Activated CD4-positive, alpha-beta T cell treated with anti-CD3 and anti-CD28 coated beads for 24 hours (primary cell): ENCODE measurements around the gene HOXA10.

Experiments
- DNase-seq, 2 donors: peaks; one replicate each; pipeline ENCODE4 v3.0.0-alpha.2; 2020; ENCODE audit warnings: low read depth in 2 of 2

HOXA10 gene

GRCh38 chr7:27203964-27204594 lies 30.0 kb upstream of the HOXA10 start:
- no peak for DNase-seq

DNA sequence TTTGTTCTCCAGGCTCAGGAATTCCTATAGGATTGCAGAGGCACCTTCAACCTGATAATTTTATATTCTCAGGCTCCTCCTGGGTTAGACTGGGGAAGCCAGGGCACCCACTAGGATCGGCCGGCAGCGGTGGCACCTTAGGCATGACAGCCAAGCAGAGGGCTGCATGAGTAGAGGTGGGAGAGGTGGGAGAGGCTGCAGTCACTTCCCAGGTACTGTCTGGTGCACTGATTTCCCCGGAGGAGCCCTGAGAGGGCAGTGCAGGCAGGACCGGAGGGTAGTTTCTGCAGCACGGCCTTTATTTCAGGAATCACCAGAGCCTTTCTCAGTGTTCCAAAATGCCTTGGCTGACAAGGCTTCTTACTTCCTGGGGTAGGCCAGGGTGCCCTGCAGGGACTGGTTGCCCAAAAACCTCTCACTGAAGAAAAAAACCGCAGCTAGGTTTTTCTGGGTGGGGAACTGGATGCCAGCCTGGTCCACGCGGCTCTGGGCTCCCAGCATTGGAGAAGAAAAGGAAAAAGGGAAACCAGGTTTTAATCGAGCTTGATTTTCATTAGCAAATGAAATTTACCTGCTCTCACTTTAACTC lies 29.3 kb upstream of the HOXA10 start:
- DNase-seq = no peak

DNA sequence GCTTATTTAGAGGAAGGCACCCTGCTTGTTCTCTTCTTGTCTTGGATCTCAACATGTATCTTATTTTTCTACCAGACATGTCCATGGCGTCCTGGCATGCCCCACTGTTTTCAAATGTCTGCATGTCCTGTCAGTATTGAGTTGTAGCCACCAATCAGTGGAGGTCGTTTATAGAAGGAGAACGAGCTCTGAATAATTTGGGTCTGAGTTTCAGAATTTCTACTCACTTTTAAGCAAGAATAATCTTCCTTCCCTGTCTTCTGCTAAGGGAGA lies 28.7 kb upstream of the HOXA10 start:
- no peak for DNase-seq

DNA sequence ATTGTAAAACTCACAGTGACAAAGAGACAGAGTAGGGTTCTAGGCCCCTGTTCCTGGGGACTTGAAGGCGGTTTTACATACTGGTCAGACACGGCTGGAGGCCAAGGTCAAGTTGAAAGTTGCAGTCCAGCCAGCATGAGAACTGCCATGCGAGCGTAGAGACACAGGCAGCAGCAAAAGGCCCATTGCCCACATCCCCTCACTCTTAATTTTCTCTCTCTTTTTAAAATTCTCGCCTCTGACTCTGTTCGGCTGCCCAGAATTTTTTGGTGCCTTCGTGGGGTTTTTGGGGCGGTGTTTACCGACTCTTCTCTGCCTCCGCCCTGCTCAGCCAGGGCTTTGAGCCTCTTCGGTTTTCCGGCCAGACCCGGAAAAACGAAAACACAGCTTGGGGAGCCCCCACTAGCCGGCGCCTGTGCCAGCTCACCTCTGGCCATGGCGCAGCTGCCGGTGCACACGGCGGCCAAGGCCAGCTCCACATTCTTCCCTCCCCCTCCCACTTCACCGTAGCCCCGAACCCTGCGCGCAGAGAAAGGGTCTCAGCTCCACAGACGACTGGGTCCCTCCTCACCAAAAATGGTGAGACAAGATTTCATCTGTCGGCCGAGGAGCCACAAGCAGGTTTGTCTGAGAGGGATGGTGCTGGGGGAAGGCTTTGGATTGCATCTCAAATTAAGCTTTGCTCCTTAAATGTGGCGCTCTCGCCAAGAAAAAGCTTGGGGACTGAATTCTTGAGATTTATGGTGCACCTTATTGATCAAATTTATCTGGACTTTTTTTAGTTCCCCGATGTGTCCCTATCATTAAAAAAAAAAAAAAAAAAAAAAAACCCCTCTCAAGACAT lies 28.1 kb upstream of the HOXA10 start:
- no peak for DNase-seq

- no peak for DNase-seq
These were observed 27.5 kb upstream of the HOXA10 start for GRCh38 chr7:27201580-27202017.

GRCh38 chr7:27200761-27201579 lies 26.9 kb upstream of the HOXA10 start:
- no peak for DNase-seq

DNA sequence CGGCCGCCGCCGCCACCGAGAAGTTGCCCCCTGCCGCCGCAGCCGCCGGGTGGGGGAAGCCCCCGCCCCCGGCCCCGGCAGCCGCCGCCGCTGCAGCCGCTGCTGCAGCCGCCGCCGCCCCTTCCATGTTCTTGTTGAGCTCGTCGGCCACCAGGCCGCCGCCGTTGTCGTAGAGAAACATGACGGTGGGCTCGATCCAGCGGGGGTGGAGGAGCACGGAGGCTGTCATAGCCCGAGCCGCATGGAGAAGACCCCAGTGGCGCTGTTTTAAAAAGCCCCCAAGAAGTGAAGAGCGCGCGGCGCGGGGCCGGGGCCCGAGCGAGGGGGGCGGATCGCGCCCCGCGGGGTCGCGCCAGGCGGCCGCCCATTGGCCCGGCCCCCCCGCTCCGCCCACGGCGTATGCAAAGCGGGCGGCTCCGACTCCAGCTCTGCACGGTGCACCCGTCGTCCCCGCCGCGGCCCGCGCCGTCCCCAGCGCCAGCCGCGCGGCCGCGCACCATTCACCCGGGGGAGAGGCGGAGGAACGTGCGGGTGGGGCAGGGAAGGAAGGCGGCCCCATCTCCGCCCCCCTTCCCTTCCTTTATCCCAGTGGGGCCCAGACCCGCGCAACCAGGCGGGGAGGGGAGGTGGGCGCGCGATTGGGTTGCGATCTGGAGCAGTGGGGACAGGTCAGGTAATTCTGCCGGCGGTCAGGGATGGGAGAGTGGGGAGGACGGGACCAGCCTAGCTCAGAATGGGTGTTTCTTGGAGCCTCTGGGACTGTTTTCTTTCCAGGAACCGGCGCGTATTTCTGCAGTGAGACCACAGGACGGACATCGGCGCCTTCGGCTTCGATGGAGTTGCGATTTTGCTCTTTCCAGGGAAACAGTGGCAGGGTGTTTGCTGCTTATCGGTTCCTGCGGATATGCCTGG lies 26.0 kb upstream of the HOXA10 start, which contains the start of gene HOXA13:
HOXA13 (minus strand) TSS at position 243 of the 912 bp plus-strand sequence; CDS start at position 229, 14 bp downstream.
- no peak for DNase-seq

- DNase-seq = no peak
These were observed 25.0 kb upstream of the HOXA10 start for GRCh38 chr7:27198871-27199801.

GRCh38 chr7:27198138-27198841 lies 24.2 kb upstream of the HOXA10 start:
- DNase-seq = no peak

GRCh38 chr7:27197137-27198042 lies 23.3 kb upstream of the HOXA10 start:
- DNase-seq = no peak

GRCh38 chr7:27196287-27196767 lies 22.2 kb upstream of the HOXA10 start:
- DNase-seq = peak; percentile 80 to 83

DNA sequence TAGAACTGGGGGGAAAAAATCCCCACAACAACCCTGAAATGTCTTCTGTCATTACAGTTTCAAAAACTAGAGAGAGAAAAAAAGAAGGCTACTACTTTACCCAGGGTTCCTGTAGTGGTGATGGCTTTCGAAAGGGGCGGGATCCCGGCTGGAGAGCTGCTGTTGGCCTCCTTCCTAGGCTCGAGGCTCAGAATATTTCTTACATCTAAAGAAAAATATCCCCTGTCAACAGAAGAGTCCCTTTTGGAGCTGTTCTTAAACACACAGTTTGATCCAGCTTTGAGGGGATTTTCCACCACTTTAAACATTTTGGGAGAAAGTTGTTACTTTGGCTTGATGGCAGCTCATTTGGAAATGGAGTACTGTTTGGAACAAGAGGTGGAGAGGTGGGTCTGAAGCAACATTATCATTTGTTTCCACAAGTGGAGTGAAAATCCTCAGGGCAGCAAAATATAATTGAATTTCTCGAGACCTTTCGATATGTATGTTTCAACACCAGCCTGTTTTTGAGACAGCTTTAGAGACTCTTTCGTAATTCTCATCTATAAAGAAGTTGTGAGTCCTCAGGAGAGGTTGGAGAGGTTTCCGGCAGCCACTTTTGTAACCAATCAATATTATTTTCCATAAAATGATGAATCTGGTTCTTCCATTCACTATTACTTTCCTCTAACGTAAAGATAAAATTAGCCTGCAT lies 20.7 kb upstream of the HOXA10 start:
- no peak for DNase-seq

DNA sequence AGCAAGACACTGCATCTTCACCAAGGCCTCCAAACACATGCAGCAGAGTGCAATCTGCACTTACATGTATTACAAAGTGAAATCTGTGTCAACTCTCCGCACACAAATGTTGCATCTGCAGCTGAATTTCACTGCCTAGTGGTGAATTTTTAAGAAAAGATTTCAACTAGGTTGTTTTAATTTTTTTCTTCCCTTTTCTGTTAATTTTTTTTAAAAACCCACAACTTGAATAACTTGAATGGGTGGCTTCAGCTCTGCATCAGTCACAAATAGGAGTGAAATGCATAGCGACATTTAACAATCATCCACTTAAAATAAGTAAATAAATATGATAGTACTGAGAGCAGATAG lies 19.9 kb upstream of the HOXA10 start:
- DNase-seq = no peak

DNA sequence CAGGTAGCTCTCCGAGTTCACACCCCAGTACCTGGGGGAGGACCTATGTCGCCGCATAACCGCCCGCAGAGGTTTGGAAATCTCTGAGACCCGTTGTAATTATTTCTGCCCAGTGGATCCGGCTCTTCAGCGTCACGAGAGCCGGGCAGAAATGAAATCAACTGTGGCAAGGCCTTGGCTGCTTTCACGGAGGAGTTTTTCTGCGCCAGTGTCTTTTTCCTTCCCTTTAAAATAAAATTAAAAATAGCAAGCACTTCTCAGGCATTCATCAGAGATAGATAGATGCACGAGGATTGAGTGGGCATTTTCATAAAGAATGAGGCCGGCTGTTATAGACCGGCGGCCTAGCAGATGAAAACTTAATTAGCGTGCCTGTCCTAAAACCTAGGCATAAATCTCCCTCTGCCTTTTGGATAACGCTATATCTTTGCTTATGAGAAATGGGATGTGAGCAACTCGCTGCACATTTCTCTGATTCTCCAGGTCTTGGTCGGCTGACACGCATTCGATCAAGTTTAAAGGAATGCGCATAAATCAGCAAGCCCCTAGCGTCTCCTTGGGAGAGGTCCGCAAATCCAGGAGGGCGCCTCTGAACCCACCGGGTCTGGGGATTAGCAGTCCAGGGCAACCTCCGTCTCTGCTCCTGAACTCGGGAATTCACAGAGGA lies 19.3 kb upstream of the HOXA10 start:
- DNase-seq = no peak

DNA sequence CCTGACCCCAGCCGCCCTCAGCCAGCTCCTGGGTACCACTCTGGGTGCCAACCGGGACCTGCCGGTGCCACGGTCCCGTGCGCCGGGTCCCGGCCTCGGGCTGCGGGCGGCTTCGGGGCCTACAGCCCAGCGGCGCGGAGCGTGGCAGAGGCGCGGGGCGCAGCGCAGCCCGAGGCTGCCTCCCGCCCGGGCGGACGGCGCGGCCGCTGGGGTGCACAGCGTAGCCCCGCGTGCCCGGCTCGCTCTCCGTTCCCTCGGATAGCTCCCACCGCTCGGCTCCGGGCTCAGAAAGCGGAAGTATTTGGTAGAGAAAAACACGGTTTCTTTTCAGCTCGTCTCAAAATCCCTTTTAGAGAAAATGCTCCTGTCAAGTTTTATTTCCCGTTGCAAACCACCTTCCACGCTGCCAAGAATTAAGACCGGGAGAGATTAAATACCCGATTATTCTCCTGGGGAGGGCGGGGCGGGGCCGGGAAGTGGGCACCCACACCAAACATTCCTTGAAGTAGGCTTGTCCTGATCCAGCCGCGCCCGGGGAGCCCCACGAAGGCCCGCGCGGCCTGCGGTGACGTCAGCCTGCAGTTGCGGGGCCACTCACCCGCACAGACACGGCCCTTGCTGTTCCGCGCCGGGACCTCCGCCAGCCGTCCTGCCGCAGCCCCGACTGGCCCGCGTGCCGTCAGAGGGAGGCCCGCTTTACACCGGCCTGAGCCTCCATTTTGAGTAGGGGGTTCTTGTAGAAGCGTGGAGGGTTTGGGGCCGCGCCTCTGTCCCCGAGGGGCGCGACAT lies 18.6 kb upstream of the HOXA10 start:
- DNase-seq = no peak

DNA sequence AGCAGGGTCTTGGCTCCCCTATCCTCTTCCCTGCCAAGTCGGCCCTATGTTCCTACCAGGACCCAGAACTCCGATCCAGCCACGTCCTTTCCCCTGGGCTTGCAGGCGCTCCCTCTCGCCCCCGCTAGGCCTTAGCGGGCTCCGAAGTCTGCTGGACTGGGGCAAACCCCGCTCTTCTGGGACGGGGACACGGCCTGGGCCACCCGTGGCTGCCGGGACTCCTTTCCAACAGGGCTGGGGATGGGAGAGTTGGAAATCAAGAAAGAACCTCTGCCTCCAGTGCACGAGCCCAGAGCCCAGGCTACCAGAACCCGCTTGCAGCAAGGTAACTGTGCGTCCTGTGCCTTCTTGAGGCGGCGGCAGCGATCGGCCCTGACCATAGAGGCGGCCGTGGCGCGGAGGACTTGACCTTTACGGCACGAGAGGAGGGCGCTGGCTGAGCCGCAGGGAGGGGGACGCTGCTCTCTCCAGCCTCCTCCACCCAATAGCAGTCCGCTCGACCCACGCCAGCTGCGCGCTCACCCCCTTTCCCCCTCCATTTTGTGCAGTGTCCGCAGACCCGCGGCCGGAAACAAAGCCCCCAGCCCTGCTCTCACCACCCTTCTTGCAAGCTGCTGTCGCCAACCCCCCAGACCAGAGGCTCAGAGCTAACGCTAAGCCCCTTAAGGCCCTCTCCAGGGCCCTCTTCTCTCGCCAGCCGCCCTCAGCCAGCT lies 17.9 kb upstream of the HOXA10 start:
- DNase-seq = no peak
